H9 (cell line): ENCODE measurements around the gene ITPA. TPM values are rescaled to one million over a fixed set of nuclear protein-coding genes. Genes with fewer than 3 reads are reported as not detected.

Experiments
- DNase-seq: peaks from one replicate; pipeline ENCODE4 v3.0.0-alpha.2; 2017
- H2AFZ ChIP-seq: one replicate; pipeline ENCODE4 v1.6.1; 2013; ENCODE audit warnings: mild to moderate bottlenecking, low read length, control low read depth, moderate library complexity
- H2AK5ac ChIP-seq: 2 replicates; pipeline ENCODE4 v1.6.1; 2013; ENCODE audit warnings: low read length, control low read depth, mixed read lengths; ENCODE audit not compliant: insufficient read length
- H2BK120ac ChIP-seq: one replicate; pipeline ENCODE4 v1.6.1; 2013; ENCODE audit warnings: low read depth, mild to moderate bottlenecking, low read length, control low read depth, inconsistent platforms; ENCODE audit not compliant: poor library complexity, severe bottlenecking
- H2BK12ac ChIP-seq: 2 replicates; pipeline ENCODE4 v1.6.1; 2013; ENCODE audit warnings: low read length, control low read depth, mixed read lengths, low read depth; ENCODE audit not compliant: insufficient read length
- H2BK15ac ChIP-seq: 2 replicates; pipeline ENCODE4 v1.6.1; 2013; ENCODE audit warnings: low read depth, low read length, control low read depth
- H2BK20ac ChIP-seq: one replicate; pipeline ENCODE4 v1.6.1; 2013; ENCODE audit warnings: low read depth, mild to moderate bottlenecking, low read length, control low read depth, inconsistent platforms; ENCODE audit not compliant: poor library complexity, severe bottlenecking
- H2BK5ac ChIP-seq: 2 replicates; pipeline ENCODE4 v1.6.1; 2013; ENCODE audit warnings: low read length, control low read depth, mixed read lengths; ENCODE audit not compliant: insufficient read length
- H3K14ac ChIP-seq: 2 replicates; pipeline ENCODE4 v1.6.1; 2013; ENCODE audit warnings: low read length, control low read depth; ENCODE audit not compliant: insufficient read depth
- H3K18ac ChIP-seq: 2 replicates; pipeline ENCODE4 v1.6.1; 2013; ENCODE audit warnings: low read depth, mild to moderate bottlenecking, mixed read lengths, low read length, control low read depth; ENCODE audit not compliant: insufficient read length
- H3K23ac ChIP-seq: 2 replicates; pipeline ENCODE4 v1.6.1; 2013; ENCODE audit warnings: low read length, control low read depth, mixed read lengths, low read depth; ENCODE audit not compliant: insufficient read length
- H3K23me2 ChIP-seq: 2 replicates; pipeline ENCODE4 v1.6.1; 2013; ENCODE audit warnings: low read depth, mild to moderate bottlenecking, mixed read lengths, low read length, control low read depth; ENCODE audit not compliant: insufficient read length, poor library complexity, severe bottlenecking
- H3K27ac ChIP-seq: 2 replicates; pipeline ENCODE4 v1.5.1; 2013; ENCODE audit warnings: low read length, control low read depth, mixed read lengths, low read depth; ENCODE audit not compliant: insufficient read length
- H3K27me3 ChIP-seq: 2 replicates; pipeline ENCODE4 v1.6.1; 2013; ENCODE audit warnings: low read length, control low read depth, inconsistent platforms; ENCODE audit not compliant: insufficient read depth
- H3K4ac ChIP-seq: 2 replicates; pipeline ENCODE4 v1.6.1; 2013; ENCODE audit warnings: low read depth, mild to moderate bottlenecking, control low read depth, inconsistent platforms, low read length, moderate library complexity
- H3K4me1 ChIP-seq: 2 replicates; pipeline ENCODE4 v1.6.1; 2013; ENCODE audit warnings: low read length, control low read depth, inconsistent platforms; ENCODE audit not compliant: insufficient read depth
- H3K4me2 ChIP-seq: 2 replicates; pipeline ENCODE4 v1.6.1; 2013; ENCODE audit warnings: low read length, control low read depth, mixed read lengths; ENCODE audit not compliant: insufficient read length, insufficient read depth
- H3K56ac ChIP-seq: 2 replicates; pipeline ENCODE4 v1.6.1; 2013; ENCODE audit warnings: low read depth, mild to moderate bottlenecking, mixed read lengths, low read length, control low read depth; ENCODE audit not compliant: insufficient read length
- H3K79me1 ChIP-seq: 2 replicates; pipeline ENCODE4 v1.6.1; 2013; ENCODE audit warnings: low read depth, mild to moderate bottlenecking, moderate library complexity, low read length, control low read depth, inconsistent platforms; ENCODE audit not compliant: insufficient read depth, poor library complexity, severe bottlenecking
- H3K79me2 ChIP-seq: 2 replicates; pipeline ENCODE4 v1.6.1; 2013; ENCODE audit warnings: low read length, control low read depth, inconsistent platforms; ENCODE audit not compliant: insufficient read depth
- H3K9ac ChIP-seq: 2 replicates; pipeline ENCODE4 v1.6.1; 2013; ENCODE audit warnings: low read length, control low read depth, mixed read lengths; ENCODE audit not compliant: insufficient read length; ENCODE audit errors: extremely low read depth
- H3K9me3 ChIP-seq: one replicate; pipeline ENCODE4 v1.6.1; 2013; ENCODE audit warnings: low read depth, low read length, inconsistent platforms; ENCODE audit not compliant: control insufficient read depth
- H3T11ph ChIP-seq: one replicate; pipeline ENCODE4 v1.6.1; 2013; ENCODE audit warnings: mild to moderate bottlenecking, low read length, control low read depth, inconsistent platforms
- H4K20me1 ChIP-seq: one replicate; pipeline ENCODE4 v1.6.1; 2013; ENCODE audit not compliant: control insufficient read depth, insufficient read length, insufficient read depth
- H4K5ac ChIP-seq: 2 replicates; pipeline ENCODE4 v1.6.1; 2013; ENCODE audit warnings: low read depth, mild to moderate bottlenecking, mixed read lengths, low read length, control low read depth; ENCODE audit not compliant: insufficient read length
- H4K8ac ChIP-seq: replicated peaks from 2 replicates; pipeline ENCODE4 v1.6.1; 2013; ENCODE audit warnings: low read length, control low read depth, mixed read lengths, low read depth; ENCODE audit not compliant: insufficient read length
- H4K91ac ChIP-seq: 2 replicates; pipeline ENCODE4 v1.6.1; 2013; ENCODE audit warnings: low read depth, mild to moderate bottlenecking, moderate library complexity, mixed read lengths, low read length, control low read depth; ENCODE audit not compliant: insufficient read length
- H3K27ac Mint-ChIP-seq, 3 experiments: 2 replicates in 2 of 3; 3 replicates in 1 of 3; pipeline ENCODE4 v1.8.0; 2020 to 2021; ENCODE audit warnings: mixed read lengths in 3 of 3, mild to moderate bottlenecking in 1 of 3, moderate library complexity in 1 of 3
- H3K27me3 Mint-ChIP-seq: 2 replicates; pipeline ENCODE4 v1.8.0; 2021; ENCODE audit warnings: low read depth, mild to moderate bottlenecking, moderate library complexity, mixed read lengths
- H3K36me3 Mint-ChIP-seq, 3 experiments: 2 replicates in 2 of 3; 3 replicates in 1 of 3; pipeline ENCODE4 v1.8.0; 2020 to 2021; ENCODE audit warnings: low read depth in 3 of 3, mixed read lengths in 3 of 3; ENCODE audit not compliant: insufficient read depth in 1 of 3
- H3K4me1 Mint-ChIP-seq, 2 experiments: 2 replicates each; pipeline ENCODE4 v1.8.0; 2020; ENCODE audit warnings: mixed read lengths in 2 of 2
- H3K4me3 Mint-ChIP-seq, 2 experiments: 2 replicates in 1 of 2; 3 replicates in 1 of 2; pipeline ENCODE4 v1.8.0; 2020 to 2021; ENCODE audit warnings: mild to moderate bottlenecking in 2 of 2, mixed read lengths in 2 of 2, moderate library complexity in 1 of 2
- H3K9me3 Mint-ChIP-seq, 2 experiments: 2 replicates in 1 of 2; 3 replicates in 1 of 2; pipeline ENCODE4 v1.8.0; 2020; ENCODE audit warnings: mild to moderate bottlenecking in 2 of 2, mixed read lengths in 2 of 2, moderate library complexity in 1 of 2
- WGBS: extraction: QIAGEN DNeasy Blood & Tissue Kit; methylation state at CpG from one replicate; pipeline ENCODE4 v1.1.7; 2013; ENCODE audit warnings: missing lambda C conversion rate, low lambda C conversion rate, mixed read lengths; ENCODE audit not compliant: insufficient read length; ENCODE audit errors: extremely low coverage; 5-methylcytosine and 5-hydroxymethylcytosine counted together
- total RNA-seq: library from RNA; stranded (reverse); gene quantifications from 2 replicates; pipeline ENCODE4 v1.2.1, GENCODE V29; 2021
- TF ChIP-seq, protein P1 (sequence below): fragments of 200-600 bp; sonication (generic); conservative IDR thresholded peaks from 3 replicates; pipeline ENCODE4 v1.8.0; 2021; ENCODE audit warnings: antibody characterized with exemption, mild to moderate bottlenecking

The ITPA gene
- total RNA-seq, 1 experiment from 2014 or later: 74.5 TPM

GRCh38 chr20:3189561-3190131 is 19.7 kb upstream of the ITPA start:
- Histone ChIP-seq H2AK5ac (no peak overlapping the region), H2AFZ (no peak overlapping the region), H3K79me2 (no peaks in the 10 kb centered on the region), H3K9ac (no peak overlapping the region), H3K27ac (no peak overlapping the region), H4K20me1 (no peaks in the 10 kb centered on the region), H3K14ac (no peak overlapping the region), H3K23me2 (no peaks in the 10 kb centered on the region), H3T11ph (no peak overlapping the region), H4K91ac (no peak overlapping the region), H3K4ac (no peak overlapping the region), H2BK12ac (no peak overlapping the region), H3K79me1 (no peaks in the 10 kb centered on the region), H3K9me3 (no peaks in the 10 kb centered on the region), H3K23ac (no peak overlapping the region), H2BK15ac (no peak overlapping the region), H3K56ac (no peak overlapping the region), H2BK120ac (no peak overlapping the region), H3K4me2 (no peak overlapping the region), H3K27me3 (no peaks in the 10 kb centered on the region), H4K5ac (no peak overlapping the region), H4K8ac (no peak overlapping the region), H2BK20ac (no peak overlapping the region), H3K4me1 (no peaks in the 10 kb centered on the region), H2BK5ac (no peak overlapping the region), H3K18ac (no peak overlapping the region)
- H3K9me3 Mint-ChIP-seq: no peaks in the 10 kb centered on the region
- H3K27me3 Mint-ChIP-seq: no peaks in the 10 kb centered on the region
- TF ChIP-seq, protein P1, sequence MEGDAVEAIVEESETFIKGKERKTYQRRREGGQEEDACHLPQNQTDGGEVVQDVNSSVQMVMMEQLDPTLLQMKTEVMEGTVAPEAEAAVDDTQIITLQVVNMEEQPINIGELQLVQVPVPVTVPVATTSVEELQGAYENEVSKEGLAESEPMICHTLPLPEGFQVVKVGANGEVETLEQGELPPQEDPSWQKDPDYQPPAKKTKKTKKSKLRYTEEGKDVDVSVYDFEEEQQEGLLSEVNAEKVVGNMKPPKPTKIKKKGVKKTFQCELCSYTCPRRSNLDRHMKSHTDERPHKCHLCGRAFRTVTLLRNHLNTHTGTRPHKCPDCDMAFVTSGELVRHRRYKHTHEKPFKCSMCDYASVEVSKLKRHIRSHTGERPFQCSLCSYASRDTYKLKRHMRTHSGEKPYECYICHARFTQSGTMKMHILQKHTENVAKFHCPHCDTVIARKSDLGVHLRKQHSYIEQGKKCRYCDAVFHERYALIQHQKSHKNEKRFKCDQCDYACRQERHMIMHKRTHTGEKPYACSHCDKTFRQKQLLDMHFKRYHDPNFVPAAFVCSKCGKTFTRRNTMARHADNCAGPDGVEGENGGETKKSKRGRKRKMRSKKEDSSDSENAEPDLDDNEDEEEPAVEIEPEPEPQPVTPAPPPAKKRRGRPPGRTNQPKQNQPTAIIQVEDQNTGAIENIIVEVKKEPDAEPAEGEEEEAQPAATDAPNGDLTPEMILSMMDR: no peak
- peaks cover 32 to 52% (median 45%) of the 10 kb centered on the region in 3 experiments for H3K36me3 Mint-ChIP-seq
- no peaks in the 10 kb centered on the region; a peak in 1 of 4 replicates for H3K4me1 Mint-ChIP-seq
- H3K27ac Mint-ChIP-seq: peak overlapping the region; percentile 23 to 88 (median 61); a peak in 4 of 7 replicates
- no CpG with 5 or more reads among the region's 4 CpGs for WGBS
- no peak overlapping the region for H3K4me3 Mint-ChIP-seq
- DNase-seq: no peak
